Loucy (cell line): Measurements from ENCODE around the gene STAT4.

Source experiments
- H2AFZ ChIP-seq: fragments of 200-600 bp; sonication (generic); 2 replicates; pipeline ENCODE4 v1.6.0; 2016; ENCODE audit warnings: antibody characterized with exemption, mild to moderate bottlenecking, low read length, moderate library complexity
- H3F3A ChIP-seq: fragments of 200-600 bp; 2 replicates; pipeline ENCODE4 v1.6.0; 2016; ENCODE audit warnings: antibody characterized with exemption, low read depth, mild to moderate bottlenecking
- H3K27me3 ChIP-seq: fragments of 200-600 bp; sonication (generic); 2 replicates; pipeline ENCODE4 v1.6.1; 2014; ENCODE audit warnings: low read length, mild to moderate bottlenecking; ENCODE audit not compliant: insufficient read depth, poor library complexity, severe bottlenecking
- H3K36me3 ChIP-seq: fragments of 200-600 bp; sonication (generic); 2 replicates; pipeline ENCODE4 v1.6.1; 2016; ENCODE audit warnings: low read length; ENCODE audit not compliant: insufficient read depth
- H3K4me1 ChIP-seq: fragments of 200-600 bp; sonication (generic); 2 replicates; pipeline ENCODE4 v1.5.1; 2014; ENCODE audit warnings: low read length, mild to moderate bottlenecking; ENCODE audit not compliant: insufficient read depth, poor library complexity, severe bottlenecking
- H3K4me2 ChIP-seq: fragments of 200-600 bp; sonication (generic); 2 replicates; pipeline ENCODE4 v1.6.0; 2014; ENCODE audit warnings: antibody characterized with exemption, low read length, low read depth, mild to moderate bottlenecking; ENCODE audit not compliant: poor library complexity, severe bottlenecking
- H3K4me3 ChIP-seq: fragments of 200-600 bp; sonication (generic); 2 replicates; pipeline ENCODE4 v1.5.1; 2014; ENCODE audit warnings: low read length, mild to moderate bottlenecking, mixed read lengths; ENCODE audit not compliant: poor library complexity, severe bottlenecking
- H3K79me2 ChIP-seq: fragments of 200-600 bp; sonication (generic); 2 replicates; pipeline ENCODE4 v1.6.1; 2014; ENCODE audit warnings: low read length; ENCODE audit not compliant: insufficient read depth
- H3K9ac ChIP-seq: fragments of 200-600 bp; sonication (generic); 2 replicates; pipeline ENCODE4 v1.6.0; 2014; ENCODE audit warnings: mild to moderate bottlenecking, low read depth, low read length, moderate library complexity; ENCODE audit not compliant: poor library complexity, severe bottlenecking
- H3K9me2 ChIP-seq: fragments of 200-600 bp; sonication (generic); replicated peaks from 2 replicates; pipeline ENCODE4 v1.6.1; 2016; ENCODE audit warnings: low read depth, low read length, mixed read lengths
- H3K9me3 ChIP-seq: fragments of 200-600 bp; sonication (generic); 2 replicates; pipeline ENCODE4 v1.6.1; 2014; ENCODE audit warnings: mild to moderate bottlenecking, antibody characterized with exemption, low read length, low read depth; ENCODE audit not compliant: insufficient read depth
- H4K20me1 ChIP-seq: fragments of 200-600 bp; sonication (generic); 2 replicates; pipeline ENCODE4 v1.6.0; 2014; ENCODE audit warnings: antibody characterized with exemption, low read length, mild to moderate bottlenecking; ENCODE audit not compliant: insufficient read depth, poor library complexity, severe bottlenecking
- CTCF ChIP-seq: fragments of 200-600 bp; sonication (generic); conservative IDR thresholded peaks from 2 replicates; pipeline ENCODE4 v1.5.1; 2014; ENCODE audit warnings: mild to moderate bottlenecking, antibody characterized with exemption, low read length
- EZH2phosphoT487 ChIP-seq: fragments of 200-600 bp; IDR thresholded peaks from 2 replicates; pipeline ENCODE4 v1.6.1; 2018; ENCODE audit warnings: antibody characterized with exemption, mild to moderate bottlenecking, moderate library complexity, borderline replicate concordance

The STAT4 gene

DNA sequence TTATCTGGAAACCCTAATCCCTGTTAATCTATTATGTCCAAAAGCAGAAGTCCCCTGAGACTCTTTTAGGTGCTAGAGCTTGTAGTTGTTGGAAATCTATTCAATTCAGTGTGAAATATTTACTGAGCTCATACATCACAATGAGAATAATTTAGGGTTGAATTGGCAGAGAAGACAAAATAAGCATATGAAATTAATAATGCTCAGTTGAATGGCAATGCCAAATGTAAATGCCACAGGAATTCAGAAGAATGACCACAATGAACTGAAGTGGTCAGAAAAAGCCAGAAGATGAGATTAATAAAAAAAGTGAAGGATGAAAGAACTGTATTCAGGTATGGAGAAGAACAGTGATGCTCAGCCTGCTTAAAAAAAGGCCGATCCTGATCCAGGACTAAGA lies 8.0 kb upstream of the STAT4 start:
- Histone ChIP-seq H3K4me3 (no peak overlapping the region), H3K4me2 (no peak overlapping the region), H3K4me1 (peaks cover 16% of the 10 kb centered on the region), H4K20me1 (no peaks in the 10 kb centered on the region), H3K9me2 (no peaks in the 10 kb centered on the region), H3K9ac (no peak overlapping the region), H3F3A (no peaks in the 10 kb centered on the region), H3K27me3 (no peaks in the 10 kb centered on the region), H3K9me3 (no peaks in the 10 kb centered on the region), H3K36me3 (no peaks in the 10 kb centered on the region), H2AFZ (no peak overlapping the region), H3K79me2 (no peaks in the 10 kb centered on the region)
- TF ChIP-seq EZH2phosphoT487, result no peak
- no peak for TF ChIP-seq CTCF

GRCh38 chr2:191158193-191158592 lies 7.4 kb upstream of the STAT4 start:
- Histone ChIP-seq H3K27me3 (no peaks in the 10 kb centered on the region), H3K9me3 (no peaks in the 10 kb centered on the region), H3K9ac (no peak overlapping the region), H2AFZ (peak overlapping the region; percentile 66; the same call in 1 of the 2 replicates), H3K79me2 (no peaks in the 10 kb centered on the region), H3K9me2 (no peaks in the 10 kb centered on the region), H3K4me1 (peaks cover 21% of the 10 kb centered on the region), H3K4me3 (no peak overlapping the region), H3K36me3 (no peaks in the 10 kb centered on the region), H3K4me2 (no peak overlapping the region), H3F3A (no peaks in the 10 kb centered on the region), H4K20me1 (no peaks in the 10 kb centered on the region)
- no peak for TF ChIP-seq EZH2phosphoT487
- TF ChIP-seq CTCF, result no peak

DNA sequence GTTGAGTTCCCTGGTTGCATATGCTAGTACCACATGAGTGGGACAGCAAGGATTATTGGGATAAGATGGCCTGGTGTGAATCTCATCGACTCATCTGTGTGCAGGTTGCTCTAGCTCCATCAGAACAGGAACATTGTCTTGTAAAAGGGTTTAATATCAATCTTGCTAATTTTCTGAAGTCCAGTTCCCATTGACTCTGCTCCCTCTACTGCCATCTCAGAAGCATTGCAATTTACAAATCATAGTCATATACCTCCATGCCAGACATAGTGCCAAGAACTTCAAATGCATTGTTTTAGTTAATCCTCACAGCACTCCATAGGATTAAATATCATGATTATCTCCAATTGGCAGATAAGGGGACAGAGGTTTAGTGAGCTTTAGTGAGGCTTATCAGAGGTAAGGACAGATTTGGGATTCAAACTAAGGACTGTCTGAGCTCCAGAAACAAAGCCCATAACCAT lies 4.8 kb upstream of the STAT4 start:
- Histone ChIP-seq H2AFZ (peak overlapping the region; percentile 58; the same call in 1 of the 2 replicates), H3K9me3 (no peaks in the 10 kb centered on the region), H3K4me2 (peak overlapping the region; percentile 6), H4K20me1 (no peaks in the 10 kb centered on the region), H3K4me3 (no peak overlapping the region), H3K9me2 (no peaks in the 10 kb centered on the region), H3K27me3 (no peaks in the 10 kb centered on the region), H3K36me3 (no peaks in the 10 kb centered on the region), H3K4me1 (peaks cover 43% of the 10 kb centered on the region), H3F3A (0 out of 2 replicates have a peak, but pooled peaks cover 3% of the 10 kb centered on the region), H3K9ac (peak overlapping the region; percentile 2), H3K79me2 (no peaks in the 10 kb centered on the region)
- TF ChIP-seq CTCF (peak; percentile 89), EZH2phosphoT487 (no peak)
